ENCODE results near the gene PER1. TPM values are rescaled to one million over a fixed set of nuclear protein-coding genes. Genes with fewer than 3 reads are reported as not detected.

Gene PER1
- total RNA-seq, 6 donors from 2014 or later, result 112 to 358 (median 288) TPM

GRCh38 chr17:8121681-8122421 lies 30.4 kb downstream of the PER1 start:
- peak overlapping the region; percentile 32 to 66 (median 50) for H3K4me3 ChIP-seq
- peaks cover 0 to 54% (median 25%) of the 10 kb centered on the region in 4 donors for H3K27me3 ChIP-seq
- H3K36me3 ChIP-seq, result no peaks in the 10 kb centered on the region
- DNase-seq (peak in 1 of 2 donors; percentile 91), ATAC-seq (ENCODE audit: low FRiP score in 2 of 2) (peak in 1 of 2 donors; percentile 0)
- 1 to 3% methylated on average over 7 to 58 of the region's 76 CpGs for WGBS, 2 donors
- TF ChIP-seq POLR2AphosphoS5 (IDR thresholded peaks at IDR 0.05) (no peak), CTCF (IDR thresholded peaks at IDR 0.05) (peak in 5 of 6 experiments; percentile 32 to 62 (median 47))
- peak overlapping the region in 2 of 4 donors; percentile 24 to 46 for H3K27ac ChIP-seq
- H3K4me1 ChIP-seq, result peaks cover 77 to 91% (median 78%) of the 10 kb centered on the region in 4 donors
- H3K9me3 ChIP-seq, result no peaks in the 10 kb centered on the region

- TF ChIP-seq CTCF (IDR thresholded peaks at IDR 0.05), result no peak
- Histone ChIP-seq H3K4me3 (peak overlapping the region; percentile 32 to 66 (median 50)), H3K4me1 (peaks cover 72 to 86% (median 77%) of the 10 kb centered on the region in 4 donors), H3K27me3 (peaks cover 0 to 54% (median 26%) of the 10 kb centered on the region in 4 donors), H3K36me3 (no peaks in the 10 kb centered on the region), H3K9me3 (no peaks in the 10 kb centered on the region), H3K27ac (peak overlapping the region in 1 of 4 donors; percentile 46)
- 0 to 4% methylated on average over 8 to 24 of the region's 25 CpGs for WGBS, 2 donors
- DNase-seq (no peak), ATAC-seq (ENCODE audit: low FRiP score in 2 of 2) (no peak)
These were observed 30.9 kb downstream of the PER1 start for GRCh38 chr17:8121407-8121680.

GRCh38 chr17:8120520-8121406 lies 31.4 kb downstream of the PER1 start:
- Histone ChIP-seq H3K4me1 (peaks cover 66 to 80% (median 72%) of the 10 kb centered on the region in 4 donors), H3K36me3 (no peaks in the 10 kb centered on the region), H3K27ac (peak overlapping the region in 3 of 4 donors; percentile 13 to 80 (median 32)), H3K27me3 (peaks cover 0 to 54% (median 29%) of the 10 kb centered on the region in 4 donors), H3K4me3 (peak overlapping the region; percentile 32 to 66 (median 50)), H3K9me3 (no peaks in the 10 kb centered on the region)
- TF ChIP-seq POLR2A (IDR thresholded peaks at IDR 0.05) (no peak), EP300 (IDR thresholded peaks at IDR 0.05) (no peak), CTCF (IDR thresholded peaks at IDR 0.05) (peak in 3 of 6 experiments; percentile 26 to 39 (median 35)), POLR2AphosphoS5 (IDR thresholded peaks at IDR 0.05) (no peak)
- no peak for ATAC-seq (ENCODE audit: low FRiP score in 2 of 2)
- 1 to 2% methylated on average over 36 to 40 of the region's 40 CpGs for WGBS, 2 donors
- peak; percentile 66 to 88 for DNase-seq

GRCh38 chr17:8119581-8120519 lies 32.4 kb downstream of the PER1 start:
- H3K4me3 ChIP-seq, result peak overlapping the region in 3 of 4 donors; percentile 43 to 66 (median 64)
- DNase-seq (peak in 1 of 2 donors; percentile 70), ATAC-seq (ENCODE audit: low FRiP score in 2 of 2) (peak; percentile 72 to 78)
- 1% methylated on average over 28 of the region's 28 CpGs for WGBS, 2 donors
- no peaks in the 10 kb centered on the region for H3K9me3 ChIP-seq
- H3K4me1 ChIP-seq, result peaks cover 58 to 71% (median 63%) of the 10 kb centered on the region in 4 donors
- TF ChIP-seq CTCF (IDR thresholded peaks at IDR 0.05) (no peak), POLR2AphosphoS5 (IDR thresholded peaks at IDR 0.05) (peak in 1 of 2 donors; percentile 35), EP300 (IDR thresholded peaks at IDR 0.05) (no peak)
- peak overlapping the region; percentile 39 to 80 (median 56) for H3K27ac ChIP-seq
- peaks cover 0 to 48% (median 28%) of the 10 kb centered on the region in 4 donors for H3K27me3 ChIP-seq
- no peaks in the 10 kb centered on the region for H3K36me3 ChIP-seq
